A549 (cell line): ENCODE data around the gene CAMSAP1. TPM values are rescaled to one million over a fixed set of nuclear protein-coding genes. Genes with fewer than 3 reads are reported as not detected.

ENCODE experiments used
- ATAC-seq, 2 experiments: fragments of 200-7000 bp in 1 of 2; fragments of >200 bp in 1 of 2; cut with Nextera tagmentation in 1 of 2; cut with Tn5 transposase in 1 of 2; 3 replicates each; pipeline versions ENCODE4 v1.8.0 to v1.9.1; 2018 to 2020; ENCODE audit warnings: mild to moderate bottlenecking in 1 of 2, moderate library complexity in 1 of 2
- CTCF ChIA-PET: fragments of 300-600 bp; sonication (Branson Sonifier 250); formaldehyde crosslinking; extraction: SDS; loops from one replicate; lab custom pipeline; 2021; ENCODE audit warnings: antibody characterized with exemption, inconsistent platforms; lab: Yijun Ruan, JAX
- POLR2A ChIA-PET: fragments of 350-600 bp; formaldehyde crosslinking; extraction: SDS; loops from one replicate; lab custom pipeline; 2021; ENCODE audit warnings: antibody characterized with exemption, inconsistent platforms; lab: Yijun Ruan, JAX
- DNase-seq, 2 experiments: peaks; one replicate each; pipeline versions ENCODE4 v3.0.0 to v3.0.0-alpha.2; 2011 to 2016; ENCODE audit warnings: low read depth in 1 of 2, low spot score in 1 of 2
- FAIRE-seq: peaks from 2 replicates; lab custom pipeline; 2011; peaks lifted over from hg19 to GRCh38; lab: Jason Lieb, UNC
- H3K27ac ChIP-seq, 2 experiments: fragments of >200 bp; sonication (Bioruptor Twin); formaldehyde crosslinking; 3 replicates each; pipeline ENCODE4 v1.5.1; 2016 to 2017
- H3K4me1 ChIP-seq: fragments of >200 bp; sonication (Bioruptor Twin); formaldehyde crosslinking; 3 replicates; pipeline ENCODE4 v1.6.1; 2016
- H3K4me2 ChIP-seq: fragments of >200 bp; sonication (Bioruptor Twin); formaldehyde crosslinking; 3 replicates; pipeline ENCODE4 v1.6.1; 2016
- H3K4me3 ChIP-seq: fragments of >200 bp; sonication (Bioruptor Twin); formaldehyde crosslinking; 3 replicates; pipeline ENCODE4 v1.5.1; 2016
- H3K9me3 ChIP-seq: fragments of >200 bp; sonication (Bioruptor Twin); formaldehyde crosslinking; 3 replicates; pipeline ENCODE4 v1.6.1; 2016
- BCL3 ChIP-seq: fragments of >200 bp; sonication (Bioruptor Twin); formaldehyde crosslinking; IDR thresholded peaks from 3 replicates; pipeline ENCODE4 v1.6.1; 2016
- CBX8 ChIP-seq: fragments of 200-600 bp; sonication (generic); IDR thresholded peaks from 2 replicates; pipeline ENCODE4 v1.6.1; 2016
- CEBPB ChIP-seq, 2 experiments: fragments of >200 bp in 1 of 2; sonication (Bioruptor Twin) in 1 of 2; formaldehyde crosslinking in 1 of 2; IDR thresholded peaks; 2 replicates each; pipeline ENCODE4 v1.6.1; 2012 to 2016
- CHD2 ChIP-seq: fragments of 150-350 bp; IDR thresholded peaks from 2 replicates; pipeline ENCODE4 v1.6.1; 2014; ENCODE audit warnings: low read length; ENCODE audit not compliant: partially characterized antibody
- CTCF ChIP-seq: fragments of >200 bp; sonication (Bioruptor Twin); formaldehyde crosslinking; IDR thresholded peaks from 3 replicates; pipeline ENCODE4 v1.5.1; 2016
- ELK1 ChIP-seq: fragments of 150-350 bp; IDR thresholded peaks from 2 replicates; pipeline ENCODE4 v1.6.1; 2014; ENCODE audit warnings: low read depth, mild to moderate bottlenecking, low read length
- FOSB ChIP-seq: fragments of 250-450 bp; sonication (Bioruptor Pico); IDR thresholded peaks from 2 replicates; pipeline ENCODE4 v1.5.0; 2020; ENCODE audit warnings: mild to moderate bottlenecking, moderate library complexity
- FOSL2 ChIP-seq, 2 experiments: fragments of 450-650 bp in 1 of 2; fragments of >200 bp in 1 of 2; sonication (Bioruptor Twin) in 1 of 2; formaldehyde crosslinking; IDR thresholded peaks; 2 replicates each; pipeline versions ENCODE4 v1.5.0 to v1.6.1; 2016 to 2020; ENCODE audit warnings: mild to moderate bottlenecking in 1 of 2, moderate library complexity in 1 of 2
- HOXA7 ChIP-seq: fragments of 250-450 bp; sonication (Bioruptor Pico); IDR thresholded peaks from 2 replicates; pipeline ENCODE4 v1.5.0; 2020; ENCODE audit warnings: mild to moderate bottlenecking, moderate library complexity
- HOXB13 ChIP-seq: fragments of 250-450 bp; sonication (Bioruptor Pico); IDR thresholded peaks from 2 replicates; pipeline ENCODE4 v1.5.0; 2020; ENCODE audit warnings: low read depth, mild to moderate bottlenecking, moderate library complexity
- JUNB ChIP-seq: fragments of >200 bp; sonication (Bioruptor Twin); formaldehyde crosslinking; IDR thresholded peaks from 2 replicates; pipeline ENCODE4 v1.6.1; 2016
- KDM5A ChIP-seq: fragments of 200-600 bp; sonication (generic); IDR thresholded peaks from 2 replicates; pipeline ENCODE4 v1.6.1; 2016; ENCODE audit warnings: antibody characterized with exemption, mild to moderate bottlenecking
- NR3C1 ChIP-seq: fragments of >200 bp; sonication (Bioruptor Twin); formaldehyde crosslinking; IDR thresholded peaks from 3 replicates; pipeline ENCODE4 v1.6.1; 2017
- PBX3 ChIP-seq: IDR thresholded peaks from 2 replicates; pipeline ENCODE4 v1.6.1; 2012
- PHF8 ChIP-seq: fragments of 200-600 bp; sonication (generic); IDR thresholded peaks from 2 replicates; pipeline ENCODE4 v1.6.1; 2016; ENCODE audit warnings: low read depth, mild to moderate bottlenecking, antibody characterized with exemption, moderate library complexity, borderline replicate concordance
- RCOR1 ChIP-seq: fragments of 150-350 bp; IDR thresholded peaks from 2 replicates; pipeline ENCODE4 v1.6.1; 2014; ENCODE audit warnings: antibody characterized with exemption, low read length, low read depth
- RNF2 ChIP-seq: fragments of 200-600 bp; sonication (generic); IDR thresholded peaks from 2 replicates; pipeline ENCODE4 v1.6.1; 2016; ENCODE audit warnings: low read depth, mild to moderate bottlenecking, antibody characterized with exemption, moderate library complexity, borderline replicate concordance
- SREBF2 ChIP-seq: fragments of 450-650 bp; IDR thresholded peaks from 2 replicates; pipeline ENCODE4 v1.6.1; 2014; ENCODE audit warnings: mild to moderate bottlenecking, moderate library complexity
- ZC3H11A ChIP-seq: fragments of 450-650 bp; IDR thresholded peaks from 2 replicates; pipeline ENCODE4 v1.6.1; 2014; ENCODE audit warnings: antibody characterized with exemption, mild to moderate bottlenecking
- ZFP36 ChIP-seq: fragments of 450-650 bp; IDR thresholded peaks from 2 replicates; pipeline ENCODE4 v1.6.1; 2014; ENCODE audit warnings: borderline replicate concordance; ENCODE audit not compliant: partially characterized antibody
- ZNF302 ChIP-seq: fragments of 250-450 bp; sonication (Bioruptor Pico); IDR thresholded peaks from 2 replicates; pipeline ENCODE4 v1.9.0; 2021; ENCODE audit warnings: inconsistent platforms, mild to moderate bottlenecking, moderate library complexity
- ZSCAN20 ChIP-seq: fragments of 250-450 bp; sonication (Bioruptor Pico); IDR thresholded peaks from 2 replicates; pipeline ENCODE4 v1.8.0; 2022; ENCODE audit warnings: mild to moderate bottlenecking, moderate library complexity
- WGBS: methylation state at CpG from one replicate; pipeline ENCODE4 v1.1.6; 2017; ENCODE audit errors: missing lambda C conversion rate; 5-methylcytosine and 5-hydroxymethylcytosine counted together
- polyA plus RNA-seq, 4 experiments: library from polyadenylated mRNA; depleted of rRNA in 3 of 4; stranded (reverse); fragments of >200 nt; fragmentation: RNase III in 1 of 4; extraction: RNeasy Plus Mini Kit Qiagen cat#74134 plus additional on column Dnase treatment in 1 of 4; gene quantifications; 2 replicates in 3 of 4; 3 replicates in 1 of 4; pipeline ENCODE4 v1.2.3, GENCODE V29; 2011 to 2017

CAMSAP1 gene
- polyA plus RNA-seq, 2 of the 4 experiments (the other 2 are of a cell fraction): 8.6 to 15.0 TPM

DNA sequence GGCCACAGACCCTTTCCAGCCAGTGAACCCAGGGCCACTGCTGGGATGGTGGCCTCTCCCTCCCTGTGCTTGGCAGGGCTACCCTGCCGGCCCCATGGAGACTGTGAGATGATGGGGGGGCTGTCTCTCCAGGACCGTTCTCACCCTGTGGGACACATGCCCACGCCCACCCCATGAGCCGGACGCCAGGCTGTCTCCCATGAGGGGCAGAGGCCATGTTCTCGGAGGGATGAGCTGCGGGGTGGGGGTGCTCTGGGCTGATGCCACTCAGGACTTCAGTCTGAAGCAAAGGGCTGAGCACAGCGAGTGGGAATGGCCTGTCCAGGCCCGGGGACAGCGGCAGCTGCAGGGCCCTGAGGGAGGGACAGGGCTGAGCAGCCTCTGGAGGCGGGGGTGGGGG, 116.5 kb downstream of the CAMSAP1 start:
- DNase-seq: no peak
- no peaks in the 10 kb centered on the region for H3K4me1 ChIP-seq
- no peak overlapping the region for H3K4me2 ChIP-seq
- WGBS: 38% methylated on average over 4 of the region's 11 CpGs
- no peak overlapping the region for H3K27ac ChIP-seq
- no peaks in the 10 kb centered on the region for H3K9me3 ChIP-seq
- H3K4me3 ChIP-seq: no peak overlapping the region
- ATAC-seq: no peak
- POLR2A ChIA-PET: no interaction called here
- FAIRE-seq: no peak
- TF ChIP-seq ZFP36 (no peak), ZSCAN20 (no peak), CBX8 (no peak)
- CTCF ChIA-PET: interaction anchor here (1.3 to 2.0 kb wide), 3 partner anchors 8 to 190 kb away, joined by 3 to 6 read pairs (median 3); no protein-coding TSS in a partner anchor

DNA sequence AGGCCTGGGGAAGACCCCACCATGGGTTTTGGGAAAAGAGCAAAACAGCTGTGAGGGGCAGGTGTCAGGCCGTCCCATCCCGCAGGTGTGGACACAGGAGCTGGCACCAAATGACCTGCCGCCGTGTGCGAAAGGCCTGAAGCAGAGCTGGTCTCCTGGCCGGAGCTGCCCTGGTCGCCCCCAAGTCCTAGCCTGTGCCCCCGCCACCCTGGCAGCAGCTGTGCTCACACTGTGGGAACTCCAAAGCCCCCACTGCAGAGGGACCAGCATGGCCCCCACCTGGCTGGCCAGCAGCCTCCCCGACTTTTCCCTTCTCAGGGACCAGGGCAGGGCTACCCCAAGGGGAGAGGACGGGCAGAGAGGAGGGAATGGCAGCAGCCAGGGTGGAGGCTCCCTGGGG, 117.0 kb downstream of the CAMSAP1 start:
- ATAC-seq (no peak), FAIRE-seq (no peak), DNase-seq (no peak)
- no peak overlapping the region for H3K4me3 ChIP-seq
- POLR2A ChIA-PET: no interaction called here
- no peak overlapping the region for H3K27ac ChIP-seq
- no peaks in the 10 kb centered on the region for H3K4me1 ChIP-seq
- TF ChIP-seq BCL3: no peak
- no peak for TF ChIP-seq JUNB
- TF ChIP-seq NR3C1: no peak
- TF ChIP-seq CHD2: no peak
- TF ChIP-seq HOXB13 (CRISPR knock-in tag): no peak
- no peak for TF ChIP-seq FOSB
- no peak for TF ChIP-seq RCOR1
- TF ChIP-seq SREBF2: no peak
- no peak for TF ChIP-seq FOSL2 (IDR thresholded peaks at IDR 0.05)
- no peak for TF ChIP-seq FOSL2 (CRISPR knock-in tag; IDR thresholded peaks at IDR 0.05)
- TF ChIP-seq ZNF302 (CRISPR knock-in tag): no peak
- no peak for TF ChIP-seq HOXA7 (CRISPR knock-in tag)
- no peak for TF ChIP-seq ELK1
- no peak for TF ChIP-seq CTCF
- no peak for TF ChIP-seq RNF2
- TF ChIP-seq PBX3: no peak
- no peak for TF ChIP-seq ZC3H11A
- no peak for TF ChIP-seq KDM5A
- CTCF ChIA-PET: interaction anchor here (1.3 to 2.4 kb wide), 3 partner anchors 7 to 88 kb away, joined by 4 to 11 read pairs (median 6); partner anchors contain the start of gene KCNT1
- H3K9me3 ChIP-seq: no peaks in the 10 kb centered on the region
- no peak overlapping the region for H3K4me2 ChIP-seq
- WGBS: 100% methylated on average over 1 of the region's 10 CpGs

DNA sequence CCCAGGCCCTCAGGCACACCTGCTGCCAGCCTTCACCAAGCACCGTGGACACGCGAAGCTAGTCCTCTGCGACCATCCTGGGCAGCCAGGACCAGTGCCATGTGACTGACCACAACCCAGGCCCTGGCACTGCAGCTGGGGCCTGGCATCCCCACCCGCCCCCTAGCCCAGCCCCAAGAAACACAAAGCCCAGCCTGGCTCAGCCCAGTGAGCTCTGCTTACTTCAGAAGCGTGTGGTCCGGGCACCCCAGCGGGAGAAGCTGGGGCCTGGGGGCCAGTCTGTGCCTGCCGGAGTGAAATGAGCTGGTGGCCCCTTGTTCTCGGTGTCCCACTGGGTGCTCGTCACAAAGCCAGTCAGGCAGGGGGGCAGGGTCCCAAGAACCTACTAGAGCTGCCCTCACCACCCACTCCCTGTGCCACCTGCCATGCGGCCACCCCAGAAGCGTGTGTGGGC, 117.5 kb downstream of the CAMSAP1 start:
- FAIRE-seq: no peak
- Histone ChIP-seq H3K27ac (no peak overlapping the region), H3K9me3 (no peaks in the 10 kb centered on the region), H3K4me3 (no peak overlapping the region)
- WGBS: 70% methylated on average over 5 of the region's 13 CpGs
- TF ChIP-seq PHF8 (no peak), CEBPB (IDR thresholded peaks at IDR 0.05) (no peak), RNF2 (no peak), BCL3 (no peak)
- TF ChIP-seq, all 56 proteins: peak for 0
- CTCF ChIA-PET: interaction anchor here (1.1 to 2.4 kb wide), 4 partner anchors 8 to 186 kb away, joined by 3 to 11 read pairs (median 5); partner anchors contain the start of gene KCNT1
- POLR2A ChIA-PET: no interaction called here
- no peak overlapping the region for H3K4me2 ChIP-seq
- H3K4me1 ChIP-seq: no peaks in the 10 kb centered on the region
- no peak for ATAC-seq
- DNase-seq: no peak
